ENCODE results near the gene ITGB7.

DNA sequence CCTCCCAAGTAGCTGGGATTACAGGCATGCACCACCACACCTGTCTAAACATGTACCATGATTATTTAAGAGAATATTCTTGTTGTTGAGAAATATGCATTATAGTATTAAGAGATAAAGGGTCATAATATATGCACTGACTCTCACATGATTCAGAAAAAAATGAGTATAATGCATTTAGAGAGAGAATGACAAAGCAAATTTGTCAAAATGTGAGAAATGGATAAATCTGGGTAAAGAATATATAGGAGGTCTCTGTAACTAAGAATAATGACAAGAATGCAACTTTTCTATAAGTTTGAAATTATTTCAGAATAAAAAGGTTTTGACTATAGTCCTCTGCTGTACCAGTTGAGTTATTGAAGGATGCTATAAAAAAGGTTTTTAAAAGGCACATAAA lies 54.7 kb downstream of the ITGB7 start:
- TF ChIP-seq CTCF (IDR thresholded peaks at IDR 0.05) (no peak), POLR2A (IDR thresholded peaks at IDR 0.05) (no peak)
